ENCODE data around the gene SPON1. TPM values are rescaled to one million over a fixed set of nuclear protein-coding genes. Genes with fewer than 3 reads are reported as not detected.

The SPON1 gene
- polyA plus RNA-seq, 2 of the 4 experiments (the other 2 are of a cell fraction): not detected

DNA sequence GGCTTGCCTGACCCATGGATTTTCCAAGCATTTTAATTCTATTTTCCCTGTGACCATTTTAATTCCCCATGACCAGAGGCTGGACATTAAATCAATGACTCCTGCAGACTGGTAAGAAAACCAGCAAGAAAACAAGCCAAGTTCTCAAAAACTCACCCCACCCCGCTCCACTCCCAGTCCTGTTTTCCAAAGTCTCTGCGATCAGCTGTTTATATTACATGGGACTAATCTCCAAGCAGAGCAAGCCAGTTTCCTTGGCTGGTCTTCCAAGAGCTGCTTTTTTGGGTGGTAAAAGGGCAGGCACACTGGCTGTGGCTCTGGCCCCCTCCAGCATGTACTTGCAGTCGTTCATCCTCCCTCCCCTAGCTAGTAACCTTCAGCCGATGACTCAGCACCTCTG, 298.5 kb downstream of the SPON1 start:
- 81% methylated on average over 4 of the region's 4 CpGs for WGBS (ENCODE audit: missing lambda C conversion rate)
- no peak for FAIRE-seq
- TF ChIP-seq GATA3 (IDR thresholded peaks at IDR 0.05; ENCODE audit: borderline replicate concordance) (no peak), ESRRA (IDR thresholded peaks at IDR 0.05; ENCODE audit: borderline replicate concordance, low read length) (no peak), HEYL (CRISPR knock-in tag; IDR thresholded peaks at IDR 0.05) (no peak), PHF8 (IDR thresholded peaks at IDR 0.05; ENCODE audit: borderline replicate concordance, low read depth) (no peak), NPAS2 (CRISPR knock-in tag; IDR thresholded peaks at IDR 0.05; ENCODE audit: borderline replicate concordance) (no peak), CBX2 (IDR thresholded peaks at IDR 0.05; ENCODE audit: borderline replicate concordance, low read depth) (no peak), RNF2 (IDR thresholded peaks at IDR 0.05; ENCODE audit: borderline replicate concordance, low read depth) (no peak), FOXS1 (CRISPR knock-in tag; IDR thresholded peaks at IDR 0.05) (no peak), HOXB13 (CRISPR knock-in tag; IDR thresholded peaks at IDR 0.05; ENCODE audit: low read depth) (no peak), FOSL2 (IDR thresholded peaks at IDR 0.05) (no peak), FOSL2 (CRISPR knock-in tag; IDR thresholded peaks at IDR 0.05) (no peak), SREBF2 (IDR thresholded peaks at IDR 0.05) (no peak), ZC3H11A (IDR thresholded peaks at IDR 0.05) (no peak), POLR2AphosphoS2 (conservative IDR thresholded peaks at IDR 0.05; ENCODE audit: low read length) (no peak), ZFP36 (IDR thresholded peaks at IDR 0.05; ENCODE audit: borderline replicate concordance, partially characterized antibody) (no peak)
- TF ChIP-seq, protein P1, sequence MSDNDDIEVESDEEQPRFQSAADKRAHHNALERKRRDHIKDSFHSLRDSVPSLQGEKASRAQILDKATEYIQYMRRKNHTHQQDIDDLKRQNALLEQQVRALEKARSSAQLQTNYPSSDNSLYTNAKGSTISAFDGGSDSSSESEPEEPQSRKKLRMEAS (IDR thresholded peaks at IDR 0.05): no peak
- ChIA-PET CTCF (interaction anchor here (0.6 to 3.0 kb wide), 4 partner anchors 9 to 112 kb away, joined by 3 to 11 read pairs (median 4); no protein-coding TSS in a partner anchor), POLR2A (no interaction called here)
- ATAC-seq: no peak
- DNase-seq (ENCODE audit: low read depth in 1 of 2, low spot score in 1 of 2): no peak
- no peak overlapping the region for H3K4me2 ChIP-seq
- no peak overlapping the region for H3K27ac ChIP-seq
- peaks cover 20% of the 10 kb centered on the region for H3K4me1 ChIP-seq
- no peaks in the 10 kb centered on the region for H3K9me3 ChIP-seq
- H3K4me3 ChIP-seq: no peak overlapping the region

DNA sequence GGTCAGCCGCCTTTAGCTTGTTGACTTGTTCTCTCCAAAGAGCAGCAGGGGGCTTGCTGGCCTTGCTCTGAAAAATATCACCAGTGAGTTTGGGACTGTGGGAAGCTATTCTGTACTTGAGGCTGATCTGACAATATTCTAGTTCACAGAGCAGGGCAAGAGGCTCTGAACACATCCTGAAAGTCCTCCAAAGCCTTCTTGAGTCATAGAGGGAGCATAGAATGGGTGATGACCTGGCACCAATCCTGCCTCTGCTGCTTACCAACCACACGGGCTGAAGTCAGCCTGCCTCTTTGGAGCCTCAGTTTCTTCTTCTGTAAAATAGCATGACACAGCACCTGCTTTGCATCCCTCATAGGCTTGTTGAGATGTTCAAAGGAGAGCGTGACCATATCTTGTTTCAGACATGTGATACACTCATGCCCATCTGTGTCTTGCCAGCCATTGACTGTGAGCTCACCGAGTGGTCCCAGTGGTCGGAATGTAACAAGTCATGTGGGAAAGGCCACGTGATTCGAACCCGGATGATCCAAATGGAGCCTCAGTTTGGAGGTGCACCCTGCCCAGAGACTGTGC, 299.8 kb downstream of the SPON1 start:
- TF ChIP-seq RNF2 (IDR thresholded peaks at IDR 0.05; ENCODE audit: borderline replicate concordance, low read depth): no peak
- TF ChIP-seq, protein P1 (IDR thresholded peaks at IDR 0.05): 0 out of 2 replicates have a peak, but pooled peaks have one; percentile 16
- no peak for TF ChIP-seq NFE2L2 (conservative IDR thresholded peaks at IDR 0.05; ENCODE audit: low read length)
- TF ChIP-seq HDAC2 (IDR thresholded peaks at IDR 0.05): no peak
- no peak for TF ChIP-seq NPAS2 (CRISPR knock-in tag; IDR thresholded peaks at IDR 0.05; ENCODE audit: borderline replicate concordance)
- no peak for TF ChIP-seq ZFP36 (IDR thresholded peaks at IDR 0.05; ENCODE audit: borderline replicate concordance, partially characterized antibody)
- no peak for ATAC-seq
- Histone ChIP-seq H3K9me3 (no peaks in the 10 kb centered on the region), H3K4me2 (no peak overlapping the region), H3K4me3 (no peak overlapping the region), H3K4me1 (peaks cover 20% of the 10 kb centered on the region), H3K27ac (no peak overlapping the region)
- POLR2A ChIA-PET: no interaction called here
- 90% methylated on average over 6 of the region's 8 CpGs for WGBS (ENCODE audit: missing lambda C conversion rate)
- no peak for DNase-seq (ENCODE audit: low read depth in 1 of 2, low spot score in 1 of 2)
- CTCF ChIA-PET: interaction anchor here (1.0 to 3.0 kb wide), 2 partner anchors 12 to 19 kb away, joined by 3 to 11 read pairs; no protein-coding TSS in a partner anchor
- no peak for FAIRE-seq

DNA sequence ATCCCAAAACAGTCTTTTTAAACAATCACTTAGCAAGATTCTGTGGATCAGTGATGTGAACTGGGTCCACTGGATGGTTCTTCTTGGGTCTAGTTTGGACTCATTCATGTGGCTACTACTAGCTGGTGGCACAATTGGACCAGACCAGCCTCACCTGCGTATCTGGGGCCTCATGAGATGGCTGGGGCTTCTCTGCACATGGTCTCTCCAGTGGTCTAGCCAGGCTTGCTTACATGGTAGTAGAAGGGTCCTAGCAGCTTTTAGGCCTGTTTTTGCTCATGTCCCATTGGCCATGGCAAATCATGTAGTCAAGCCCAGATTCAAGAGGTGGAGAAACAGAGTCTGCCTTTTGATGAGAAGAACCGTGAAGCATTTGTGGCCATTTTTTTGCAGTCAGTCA, 302.4 kb downstream of the SPON1 start:
- H3K4me2 ChIP-seq: no peak overlapping the region
- no peak overlapping the region for H3K4me3 ChIP-seq
- no peaks in the 10 kb centered on the region for H3K9me3 ChIP-seq
- ChIA-PET CTCF (no interaction called here), POLR2A (no interaction called here)
- H3K27ac ChIP-seq: no peak overlapping the region
- no peaks in the 10 kb centered on the region for H3K4me1 ChIP-seq
- ATAC-seq: no peak
- no peak for DNase-seq (ENCODE audit: low read depth in 1 of 2, low spot score in 1 of 2)
- TF ChIP-seq RARB (CRISPR knock-in tag; IDR thresholded peaks at IDR 0.05): no peak
- FAIRE-seq: no peak
- WGBS (ENCODE audit: missing lambda C conversion rate): 77% methylated on average over 2 of the region's 2 CpGs

DNA sequence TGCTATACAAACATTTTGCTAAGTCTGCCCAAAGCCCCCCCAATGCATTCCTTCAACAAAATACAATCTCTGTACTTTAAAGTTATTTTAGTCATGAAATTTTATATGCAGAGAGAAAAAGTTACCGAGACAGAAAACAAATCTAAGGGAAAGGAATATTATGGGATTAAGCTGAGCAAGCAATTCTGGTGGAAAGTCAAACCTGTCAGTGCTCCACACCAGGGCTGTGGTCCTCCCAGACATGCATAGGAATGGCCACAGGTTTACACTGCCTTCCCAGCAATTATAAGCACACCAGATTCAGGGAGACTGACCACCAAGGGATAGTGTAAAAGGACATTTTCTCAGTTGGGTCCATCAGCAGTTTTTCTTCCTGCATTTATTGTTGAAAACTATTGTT, 304.1 kb downstream of the SPON1 start:
- Histone ChIP-seq H3K4me1 (no peaks in the 10 kb centered on the region), H3K4me2 (no peak overlapping the region), H3K9me3 (no peaks in the 10 kb centered on the region), H3K4me3 (no peak overlapping the region), H3K27ac (no peak overlapping the region)
- CTCF ChIA-PET: interaction anchor here (1.3 kb wide), 1 partner anchor 34 kb away, joined by 3 read pairs; no protein-coding TSS in a partner anchor
- FAIRE-seq (no peak), DNase-seq (ENCODE audit: low read depth in 1 of 2, low spot score in 1 of 2) (no peak), ATAC-seq (no peak)
- 92% methylated on average over 1 of the region's 1 CpG for WGBS (ENCODE audit: missing lambda C conversion rate)
- POLR2A ChIA-PET: no interaction called here
- TF ChIP-seq TP53 (CRISPR knock-in tag; IDR thresholded peaks at IDR 0.05): no peak
- TF ChIP-seq MAFK (IDR thresholded peaks at IDR 0.05; ENCODE audit: partially characterized antibody): peak; percentile 76
- no peak for TF ChIP-seq CBX8 (IDR thresholded peaks at IDR 0.05)
- no peak for TF ChIP-seq RAD21 (conservative IDR thresholded peaks at IDR 0.05 in 1 of 2, IDR thresholded peaks at IDR 0.05 in 1 of 2)

Measured in A549 (cell line).